ENCODE measurements around the gene APMAP.
A peak's percentile ranks its signal among the peaks of the same experiment; 100 is the strongest.

Gene APMAP

DNA sequence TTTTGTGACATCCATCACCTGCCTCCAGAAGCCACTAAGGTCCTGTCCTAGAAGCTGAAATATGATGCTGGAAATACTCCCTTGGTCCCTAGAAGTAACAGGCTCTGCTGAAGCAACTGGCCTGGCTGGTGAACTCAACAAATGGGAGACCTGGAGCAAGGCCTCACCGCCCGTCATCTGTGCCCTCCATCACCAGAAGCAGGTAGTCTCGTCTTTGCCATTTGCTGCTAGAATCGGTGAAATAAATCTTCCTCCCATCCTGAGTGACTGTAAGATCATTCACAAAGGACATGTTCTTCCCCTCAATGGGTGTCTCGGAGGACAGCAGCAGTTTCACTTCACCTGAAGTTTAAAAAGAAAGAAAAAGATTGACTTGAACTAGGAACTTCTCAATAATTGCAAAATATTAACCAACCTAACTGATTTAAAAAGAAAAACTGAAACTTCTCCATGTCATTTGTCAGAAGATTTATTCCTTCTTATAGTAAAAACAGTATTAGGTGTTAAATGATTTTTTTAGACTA is 22.5 kb downstream of the APMAP start:
- Histone ChIP-seq H3K4me1 (ENCODE audit: control insufficient read depth in 5 of 5, insufficient read depth in 5 of 5, low read length in 5 of 5) (peaks cover 0 to 21% (median 15%) of the 10 kb centered on the region in 5 donors), H3K9me3 (ENCODE audit: control insufficient read depth in 5 of 5, low read length in 5 of 5) (no peaks in the 10 kb centered on the region), H3K36me3 (ENCODE audit: control insufficient read depth in 5 of 5, insufficient read depth in 5 of 5, low read length in 5 of 5) (peaks cover 10 to 88% (median 83%) of the 10 kb centered on the region in 5 donors), H3K9ac (ENCODE audit: low read length in 5 of 5) (no peak overlapping the region), H3K4me3 (ENCODE audit: low read depth in 1 of 5, low read length in 5 of 5) (no peak overlapping the region), H3K27ac (ENCODE audit: low read depth, low read length) (no peak overlapping the region), H3K27me3 (ENCODE audit: control insufficient read depth in 5 of 5, insufficient read depth in 4 of 5, low read length in 5 of 5) (no peaks in the 10 kb centered on the region)

DNA sequence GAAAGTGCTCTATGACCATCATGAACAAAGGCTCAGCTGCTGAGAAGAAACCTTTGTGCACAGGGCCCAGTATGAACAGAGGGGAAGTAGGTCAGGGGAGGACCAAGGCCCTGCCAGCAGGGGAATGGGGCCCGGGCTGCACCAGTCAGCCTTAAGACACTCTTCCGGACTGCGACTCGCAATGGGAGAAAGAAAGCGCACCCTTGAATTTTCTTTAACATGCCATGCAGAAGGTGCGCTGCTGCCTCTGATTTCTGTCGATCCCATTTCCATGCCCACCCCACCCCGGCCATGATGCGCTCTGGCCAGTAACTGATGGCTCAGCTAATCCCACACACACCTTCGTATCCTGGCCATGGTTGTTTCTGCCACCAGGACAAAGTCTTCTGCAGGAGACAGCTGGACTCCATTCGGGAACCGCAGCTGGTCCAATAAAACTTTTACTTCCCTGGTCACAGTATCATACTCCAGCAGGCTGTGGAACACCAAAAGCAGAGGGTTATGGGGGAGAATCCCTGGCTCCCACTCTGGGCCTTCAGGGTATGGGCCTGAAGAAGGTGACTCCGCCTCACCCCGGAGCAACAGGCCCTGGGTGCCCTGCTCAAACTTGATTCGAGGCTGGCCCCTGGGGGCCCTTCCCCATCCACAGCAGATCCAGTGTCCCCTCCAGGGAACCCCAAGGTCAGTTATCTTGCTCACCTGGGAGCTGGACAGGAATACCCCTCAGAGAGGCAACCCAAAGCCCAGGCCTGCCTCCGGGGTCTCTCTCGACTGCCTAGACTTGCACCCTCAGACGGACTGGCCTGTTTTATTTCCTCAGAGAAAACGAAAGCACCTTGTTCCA is 23.1 kb downstream of the APMAP start:
- H3K27ac ChIP-seq (ENCODE audit: low read depth, low read length): no peak overlapping the region
- peaks cover 8 to 95% (median 88%) of the 10 kb centered on the region in 5 donors for H3K36me3 ChIP-seq (ENCODE audit: control insufficient read depth in 5 of 5, insufficient read depth in 5 of 5, low read length in 5 of 5)
- H3K9me3 ChIP-seq (ENCODE audit: control insufficient read depth in 5 of 5, low read length in 5 of 5): no peaks in the 10 kb centered on the region
- H3K27me3 ChIP-seq (ENCODE audit: control insufficient read depth in 5 of 5, insufficient read depth in 4 of 5, low read length in 5 of 5): no peaks in the 10 kb centered on the region
- H3K9ac ChIP-seq (ENCODE audit: low read length in 5 of 5): no peak overlapping the region
- peaks cover 0 to 21% (median 15%) of the 10 kb centered on the region in 5 donors for H3K4me1 ChIP-seq (ENCODE audit: control insufficient read depth in 5 of 5, insufficient read depth in 5 of 5, low read length in 5 of 5)
- no peak overlapping the region for H3K4me3 ChIP-seq (ENCODE audit: low read depth in 1 of 5, low read length in 5 of 5)

- Histone ChIP-seq H3K27me3 (ENCODE audit: control insufficient read depth in 5 of 5, insufficient read depth in 4 of 5, low read length in 5 of 5) (no peaks in the 10 kb centered on the region), H3K9ac (ENCODE audit: low read length in 5 of 5) (no peak overlapping the region), H3K4me3 (ENCODE audit: low read depth in 1 of 5, low read length in 5 of 5) (no peak overlapping the region), H3K4me1 (ENCODE audit: control insufficient read depth in 5 of 5, insufficient read depth in 5 of 5, low read length in 5 of 5) (peaks cover 0 to 18% (median 12%) of the 10 kb centered on the region in 5 donors), H3K9me3 (ENCODE audit: control insufficient read depth in 5 of 5, low read length in 5 of 5) (no peaks in the 10 kb centered on the region), H3K36me3 (ENCODE audit: control insufficient read depth in 5 of 5, insufficient read depth in 5 of 5, low read length in 5 of 5) (peaks cover 8 to 99% (median 95%) of the 10 kb centered on the region in 5 donors), H3K27ac (ENCODE audit: low read depth, low read length) (no peak overlapping the region)
Measured at GRCh38 chr20:24968278-24968800, 24.2 kb downstream of the APMAP start.

- no peak overlapping the region for H3K27ac ChIP-seq (ENCODE audit: low read depth, low read length)
- H3K4me3 ChIP-seq (ENCODE audit: low read depth in 1 of 5, low read length in 5 of 5): no peak overlapping the region
- no peak overlapping the region for H3K9ac ChIP-seq (ENCODE audit: low read length in 5 of 5)
- peaks cover 7 to 99% (median 94%) of the 10 kb centered on the region in 5 donors for H3K36me3 ChIP-seq (ENCODE audit: control insufficient read depth in 5 of 5, insufficient read depth in 5 of 5, low read length in 5 of 5)
- no peaks in the 10 kb centered on the region for H3K27me3 ChIP-seq (ENCODE audit: control insufficient read depth in 5 of 5, insufficient read depth in 4 of 5, low read length in 5 of 5)
- peaks cover 0 to 3% (median 2%) of the 10 kb centered on the region in 5 donors for H3K4me1 ChIP-seq (ENCODE audit: control insufficient read depth in 5 of 5, insufficient read depth in 5 of 5, low read length in 5 of 5)
- H3K9me3 ChIP-seq (ENCODE audit: control insufficient read depth in 5 of 5, low read length in 5 of 5): no peaks in the 10 kb centered on the region
Measured at GRCh38 chr20:24966317-24967012, 26.1 kb downstream of the APMAP start.

DNA sequence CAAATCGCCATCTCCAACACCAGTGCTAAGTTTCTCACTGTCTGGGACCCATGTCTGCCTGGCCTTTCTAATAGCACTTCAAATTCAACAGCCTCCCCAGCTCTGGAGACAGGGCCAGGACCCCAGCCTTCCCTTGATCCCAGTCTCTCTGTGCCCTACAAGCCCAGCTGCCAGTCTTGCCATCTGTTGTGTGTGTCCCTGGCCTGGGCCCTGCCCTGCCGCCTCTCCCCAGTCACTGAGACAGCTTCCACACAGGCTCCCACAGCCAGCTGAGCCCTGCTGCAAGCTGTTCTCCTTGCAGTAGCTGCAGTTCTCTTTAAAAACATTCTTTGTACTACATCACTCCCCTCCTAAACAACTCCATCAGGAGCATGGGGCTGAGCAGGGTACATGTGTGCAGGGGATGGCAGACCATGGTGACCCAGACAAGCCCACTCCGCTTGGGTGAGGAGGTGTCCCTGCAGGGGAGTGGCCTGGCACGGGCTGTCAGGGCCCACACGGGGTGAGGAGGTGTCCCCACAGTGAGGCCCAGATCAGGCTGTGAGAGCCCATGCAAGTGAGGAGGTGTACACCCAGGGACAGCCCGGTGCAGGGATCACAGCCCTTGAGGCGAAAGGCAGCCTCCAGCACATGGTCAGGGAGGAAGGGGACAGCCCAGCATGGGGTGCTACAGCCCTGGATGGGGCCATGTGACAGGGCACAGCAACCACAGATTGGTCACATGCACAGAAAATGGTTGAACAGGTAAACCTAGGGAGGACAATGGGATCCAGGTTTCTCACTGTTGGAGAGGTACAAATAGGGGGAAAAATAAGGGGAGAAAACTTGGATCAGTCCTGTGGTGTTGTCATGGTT is 27.3 kb downstream of the APMAP start:
- peaks cover 8 to 99% (median 93%) of the 10 kb centered on the region in 5 donors for H3K36me3 ChIP-seq (ENCODE audit: control insufficient read depth in 5 of 5, insufficient read depth in 5 of 5, low read length in 5 of 5)
- no peaks in the 10 kb centered on the region for H3K4me1 ChIP-seq (ENCODE audit: control insufficient read depth in 5 of 5, insufficient read depth in 5 of 5, low read length in 5 of 5)
- H3K4me3 ChIP-seq (ENCODE audit: low read depth in 1 of 5, low read length in 5 of 5): no peak overlapping the region
- no peaks in the 10 kb centered on the region for H3K27me3 ChIP-seq (ENCODE audit: control insufficient read depth in 5 of 5, insufficient read depth in 4 of 5, low read length in 5 of 5)
- no peaks in the 10 kb centered on the region for H3K9me3 ChIP-seq (ENCODE audit: control insufficient read depth in 5 of 5, low read length in 5 of 5)
- H3K27ac ChIP-seq (ENCODE audit: low read depth, low read length): no peak overlapping the region
- peak overlapping the region in 1 of 5 donors; percentile 14 for H3K9ac ChIP-seq (ENCODE audit: low read length in 5 of 5)

GRCh38 chr20:24964506-24964840 is 28.1 kb downstream of the APMAP start:
- Histone ChIP-seq H3K9me3 (ENCODE audit: control insufficient read depth in 5 of 5, low read length in 5 of 5) (no peaks in the 10 kb centered on the region), H3K9ac (ENCODE audit: low read length in 5 of 5) (no peak overlapping the region), H3K36me3 (ENCODE audit: control insufficient read depth in 5 of 5, insufficient read depth in 5 of 5, low read length in 5 of 5) (peaks cover 8 to 99% (median 93%) of the 10 kb centered on the region in 5 donors), H3K4me1 (ENCODE audit: control insufficient read depth in 5 of 5, insufficient read depth in 5 of 5, low read length in 5 of 5) (no peaks in the 10 kb centered on the region), H3K27me3 (ENCODE audit: control insufficient read depth in 5 of 5, insufficient read depth in 4 of 5, low read length in 5 of 5) (no peaks in the 10 kb centered on the region), H3K4me3 (ENCODE audit: low read depth in 1 of 5, low read length in 5 of 5) (no peak overlapping the region), H3K27ac (ENCODE audit: low read depth, low read length) (no peak overlapping the region)

- H3K9ac ChIP-seq (ENCODE audit: low read length in 5 of 5): no peak overlapping the region
- no peaks in the 10 kb centered on the region for H3K27me3 ChIP-seq (ENCODE audit: control insufficient read depth in 5 of 5, insufficient read depth in 4 of 5, low read length in 5 of 5)
- H3K4me1 ChIP-seq (ENCODE audit: control insufficient read depth in 5 of 5, insufficient read depth in 5 of 5, low read length in 5 of 5): no peaks in the 10 kb centered on the region
- H3K9me3 ChIP-seq (ENCODE audit: control insufficient read depth in 5 of 5, low read length in 5 of 5): no peaks in the 10 kb centered on the region
- no peak overlapping the region for H3K27ac ChIP-seq (ENCODE audit: low read depth, low read length)
- no peak overlapping the region for H3K4me3 ChIP-seq (ENCODE audit: low read depth in 1 of 5, low read length in 5 of 5)
- H3K36me3 ChIP-seq (ENCODE audit: control insufficient read depth in 5 of 5, insufficient read depth in 5 of 5, low read length in 5 of 5): peaks cover 8 to 99% (median 93%) of the 10 kb centered on the region in 5 donors
Measured at GRCh38 chr20:24963672-24964505, 28.7 kb downstream of the APMAP start.

DNA sequence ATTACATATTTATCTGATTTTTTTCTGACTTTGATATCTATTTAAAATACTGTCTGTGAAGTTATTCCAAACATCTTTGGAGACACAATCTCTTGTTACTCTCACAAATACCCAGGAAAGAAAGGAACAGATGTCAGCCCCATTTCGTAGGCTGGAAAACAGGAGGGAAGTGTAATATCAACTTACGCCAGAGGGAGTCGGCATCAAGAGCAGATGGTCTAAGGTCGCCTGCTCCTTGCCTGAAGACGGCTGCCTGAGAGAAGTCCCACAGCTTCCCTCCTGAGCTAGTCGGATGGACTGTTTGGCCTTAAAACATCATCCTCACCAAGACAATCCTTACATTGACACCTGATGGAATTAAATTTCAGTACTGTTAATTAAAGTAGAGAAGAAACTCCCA is 30.0 kb downstream of the APMAP start:
- H3K9me3 ChIP-seq (ENCODE audit: control insufficient read depth in 5 of 5, low read length in 5 of 5): no peaks in the 10 kb centered on the region

GRCh38 chr20:24962182-24962492 is 30.4 kb downstream of the APMAP start:
- H3K27me3 ChIP-seq (ENCODE audit: control insufficient read depth in 5 of 5, insufficient read depth in 4 of 5, low read length in 5 of 5): no peaks in the 10 kb centered on the region
- peaks cover 0 to 8% (median 7%) of the 10 kb centered on the region in 5 donors for H3K4me1 ChIP-seq (ENCODE audit: control insufficient read depth in 5 of 5, insufficient read depth in 5 of 5, low read length in 5 of 5)
- no peak overlapping the region for H3K4me3 ChIP-seq (ENCODE audit: low read depth in 1 of 5, low read length in 5 of 5)
- H3K9ac ChIP-seq (ENCODE audit: low read length in 5 of 5): no peak overlapping the region
- no peak overlapping the region for H3K27ac ChIP-seq (ENCODE audit: low read depth, low read length)
- H3K36me3 ChIP-seq (ENCODE audit: control insufficient read depth in 5 of 5, insufficient read depth in 5 of 5, low read length in 5 of 5): peaks cover 8 to 99% (median 92%) of the 10 kb centered on the region in 5 donors
- H3K9me3 ChIP-seq (ENCODE audit: control insufficient read depth in 5 of 5, low read length in 5 of 5): no peaks in the 10 kb centered on the region

More for the DNA sequence above, 30.0 kb downstream of the APMAP start:
- H3K4me1 ChIP-seq (ENCODE audit: control insufficient read depth in 5 of 5, insufficient read depth in 5 of 5, low read length in 5 of 5): peaks cover 0 to 5% (median 3%) of the 10 kb centered on the region in 5 donors
- no peak overlapping the region for H3K9ac ChIP-seq (ENCODE audit: low read length in 5 of 5)
- H3K27ac ChIP-seq (ENCODE audit: low read depth, low read length): no peak overlapping the region
- no peak overlapping the region for H3K4me3 ChIP-seq (ENCODE audit: low read depth in 1 of 5, low read length in 5 of 5)
- H3K27me3 ChIP-seq (ENCODE audit: control insufficient read depth in 5 of 5, insufficient read depth in 4 of 5, low read length in 5 of 5): no peaks in the 10 kb centered on the region
- peaks cover 8 to 99% (median 92%) of the 10 kb centered on the region in 5 donors for H3K36me3 ChIP-seq (ENCODE audit: control insufficient read depth in 5 of 5, insufficient read depth in 5 of 5, low read length in 5 of 5)

Measured in subcutaneous abdominal adipose tissue (tissue), 5 donors.